B cell (primary cell): Measurements from ENCODE around the gene NTN1. TPM values are rescaled to one million over a fixed set of nuclear protein-coding genes. Genes with fewer than 3 reads are reported as not detected.

Experiments
- ATAC-seq: fragments of 200-7000 bp; cut with Tn5 transposase; one replicate; pipeline ENCODE4 v1.10.0; 2021; ENCODE audit warnings: low read depth, mild to moderate bottlenecking, moderate number of reproducible peaks, moderate library complexity
- CTCF ChIA-PET: fragments of 350-600 bp; sonication (Branson Sonifier 250); formaldehyde crosslinking; loops from one replicate; lab custom pipeline; 2021; ENCODE audit warnings: antibody characterized with exemption, inconsistent platforms; lab: Charles Lee
- POLR2A ChIA-PET: fragments of 350-600 bp; sonication (Branson Sonifier 250); formaldehyde crosslinking; loops from one replicate; lab custom pipeline; 2021; ENCODE audit warnings: antibody characterized with exemption; lab: Charles Lee
- DNase-seq: peaks from one replicate; pipeline ENCODE4 v3.0.0; 2013
- H2AFZ ChIP-seq: 2 replicates; pipeline ENCODE4 v1.6.1; 2012; ENCODE audit warnings: mild to moderate bottlenecking, low read depth, low read length; ENCODE audit not compliant: insufficient read depth, poor library complexity, severe bottlenecking
- H3K27ac ChIP-seq, 2 donors: 1 replicate in 1 of 2; 2 replicates in 1 of 2; pipeline ENCODE4 v1.5.1; 2012 to 2013; ENCODE audit warnings: low read length in 2 of 2, mild to moderate bottlenecking in 2 of 2, moderate library complexity in 1 of 2
- H3K27me3 ChIP-seq, 4 experiments: fragments of 200-600 bp in 1 of 4; sonication (generic) in 1 of 4; replicated peaks in 1 of 4; 1 replicate in 2 of 4; 2 replicates in 2 of 4; pipeline versions ENCODE4 v1.6.1 to v1.7.0; 2013 to 2016; ENCODE audit warnings: low read length in 3 of 4, mild to moderate bottlenecking in 2 of 4, mixed read lengths in 1 of 4, moderate library complexity in 1 of 4; ENCODE audit not compliant: insufficient read depth in 4 of 4, control insufficient read depth in 3 of 4; ENCODE audit errors: control extremely low read depth in 1 of 4
- H3K36me3 ChIP-seq, 2 experiments: replicated peaks in 1 of 2; 1 replicate in 1 of 2; 2 replicates in 1 of 2; pipeline versions ENCODE4 v1.6.1 to v1.7.1; 2013; ENCODE audit warnings: low read length in 1 of 2; ENCODE audit not compliant: insufficient read depth in 2 of 2, control insufficient read depth in 1 of 2; ENCODE audit errors: control extremely low read depth in 1 of 2, extremely low read depth in 1 of 2
- H3K4me1 ChIP-seq, 2 donors: fragments of 200-600 bp in 1 of 2; sonication (generic) in 1 of 2; 1 replicate in 1 of 2; 2 replicates in 1 of 2; pipeline versions ENCODE4 v1.5.1 to v1.6.1; 2013 to 2017; ENCODE audit warnings: low read length in 2 of 2; ENCODE audit not compliant: control insufficient read depth in 2 of 2, insufficient read depth in 2 of 2
- H3K4me2 ChIP-seq: replicated peaks from 2 replicates; pipeline ENCODE3; 2012; ENCODE audit warnings: mild to moderate bottlenecking, low read depth, low read length; ENCODE audit not compliant: poor library complexity, severe bottlenecking
- H3K4me3 ChIP-seq, 5 experiments: fragments of 200-600 bp in 1 of 5; sonication (generic) in 1 of 5; 1 replicate in 3 of 5; 2 replicates in 2 of 5; pipeline versions ENCODE4 v1.5.1 to v1.7.0; 2011 to 2016; ENCODE audit warnings: low read length in 4 of 5, mild to moderate bottlenecking in 4 of 5, low read depth in 2 of 5, control low read depth in 1 of 5, moderate library complexity in 1 of 5; ENCODE audit not compliant: insufficient read depth in 1 of 5; ENCODE audit errors: control extremely low read depth in 1 of 5, extremely low read depth in 1 of 5
- H3K79me2 ChIP-seq: fragments of 200-600 bp; sonication (generic); one replicate; pipeline ENCODE4 v1.6.0; 2016; ENCODE audit warnings: low read length; ENCODE audit not compliant: control insufficient read depth, insufficient read depth
- H3K9ac ChIP-seq: fragments of 200-600 bp; sonication (generic); 2 replicates; pipeline ENCODE4 v1.6.1; 2017; ENCODE audit warnings: mild to moderate bottlenecking, low read length, moderate library complexity
- H3K9me3 ChIP-seq, 3 donors: one replicate each; pipeline versions ENCODE4 v1.6.1 to v1.7.1; 2013; ENCODE audit warnings: low read length in 2 of 3; ENCODE audit not compliant: control insufficient read depth in 2 of 3, insufficient read depth in 1 of 3; ENCODE audit errors: control extremely low read depth in 1 of 3
- H4K20me1 ChIP-seq: 2 replicates; pipeline ENCODE4 v1.6.0; 2012; ENCODE audit warnings: mild to moderate bottlenecking, low read length; ENCODE audit not compliant: insufficient read depth, control insufficient read depth, poor library complexity, severe bottlenecking
- H3K27ac Mint-ChIP-seq: one replicate; pipeline ENCODE4 v1.8.0; 2021; ENCODE audit warnings: mixed read lengths
- H3K27me3 Mint-ChIP-seq: one replicate; pipeline ENCODE4 v1.8.0; 2021; ENCODE audit warnings: mixed read lengths
- H3K4me1 Mint-ChIP-seq: one replicate; pipeline ENCODE4 v1.8.0; 2021; ENCODE audit warnings: mixed read lengths
- H3K4me3 Mint-ChIP-seq: one replicate; pipeline ENCODE4 v1.8.0; 2021; ENCODE audit warnings: mixed read lengths
- H3K9me3 Mint-ChIP-seq: one replicate; pipeline ENCODE4 v1.8.0; 2022; ENCODE audit warnings: mixed read lengths; ENCODE audit not compliant: insufficient read depth
- CTCF ChIP-seq: fragments of 200-600 bp; IDR thresholded peaks from one replicate; pipeline ENCODE4 v1.8.0; 2022; ENCODE audit warnings: antibody characterized with exemption, mild to moderate bottlenecking
- EZH2 ChIP-seq: IDR thresholded peaks from 2 replicates; pipeline ENCODE4 v1.6.1; 2012; ENCODE audit warnings: borderline replicate concordance, low read depth, mild to moderate bottlenecking, moderate library complexity, low read length; ENCODE audit not compliant: insufficient read depth, poor library complexity, severe bottlenecking
- WGBS: methylation state at CpG from one replicate; pipeline ENCODE4 v1.1.5; 2013; ENCODE audit warnings: missing lambda C conversion rate; ENCODE audit not compliant: insufficient coverage; 5-methylcytosine and 5-hydroxymethylcytosine counted together
- intact Hi-C: fragments of 100-400 bp; cut with micrococcal nuclease; formaldehyde crosslinking; loops from one replicate; pipeline ENCODE4 v1.10.0; 2022
- polyA plus RNA-seq: library from polyadenylated mRNA; depleted of rRNA; stranded (reverse); fragments of >200 nt; gene quantifications from 2 replicates; pipeline ENCODE4 v1.2.3, GENCODE V29; 2012
- total RNA-seq, 2 donors: library from RNA; stranded (reverse); fragments of 120-200 nt in 1 of 2; gene quantifications; 1 replicate in 1 of 2; 2 replicates in 1 of 2; pipeline versions ENCODE4 v1.2.3 to v1.2.4, GENCODE V29; 2013 to 2022

NTN1 gene
- total and polyA plus RNA-seq, 2 donors (not counting 1 experiment from before 2014, with no cell fraction given), result 0.10 to 0.25 TPM

GRCh38 chr17:9233271-9233599, 211.9 kb downstream of the NTN1 start:
- H3K79me2 ChIP-seq, result no peaks in the 10 kb centered on the region
- ATAC-seq (no peak), DNase-seq (no peak)
- Mint-ChIP-seq H3K4me3 (no peak overlapping the region), H3K9me3 (no peaks in the 10 kb centered on the region), H3K27me3 (peaks cover 16% of the 10 kb centered on the region), H3K4me1 (peaks cover 6% of the 10 kb centered on the region), H3K27ac (no peak overlapping the region)
- H3K27me3 ChIP-seq, result peaks cover 0 to 35% (median 1%) of the 10 kb centered on the region in 4 experiments
- no peak overlapping the region for H3K4me2 ChIP-seq
- WGBS, result 44% methylated on average over 8 of the region's 9 CpGs
- no peak overlapping the region for H3K9ac ChIP-seq
- ChIA-PET POLR2A (no interaction called here), CTCF (no interaction called here)
- no peak overlapping the region for H3K27ac ChIP-seq
- peaks cover 0 to 5% (median 0%) of the 10 kb centered on the region in 3 donors for H3K9me3 ChIP-seq
- H2AFZ ChIP-seq, result no peak overlapping the region
- no peak overlapping the region for H3K4me3 ChIP-seq
- no peak for TF ChIP-seq EZH2
- TF ChIP-seq CTCF, result no peak
- no peaks in the 10 kb centered on the region for H3K36me3 ChIP-seq
- no peaks in the 10 kb centered on the region for H4K20me1 ChIP-seq
- no peaks in the 10 kb centered on the region for H3K4me1 ChIP-seq
- intact Hi-C loops, result no loop called here

- H3K79me2 ChIP-seq, result no peaks in the 10 kb centered on the region
- peaks cover 0 to 5% (median 0%) of the 10 kb centered on the region in 3 donors for H3K9me3 ChIP-seq
- Mint-ChIP-seq H3K27me3 (peaks cover 18% of the 10 kb centered on the region), H3K27ac (no peak overlapping the region), H3K4me1 (peaks cover 8% of the 10 kb centered on the region), H3K9me3 (no peaks in the 10 kb centered on the region), H3K4me3 (no peak overlapping the region)
- H3K36me3 ChIP-seq, result no peaks in the 10 kb centered on the region
- H3K9ac ChIP-seq, result no peak overlapping the region
- no peak overlapping the region for H3K27ac ChIP-seq
- H3K4me1 ChIP-seq, result no peaks in the 10 kb centered on the region
- ATAC-seq (no peak), DNase-seq (no peak)
- H2AFZ ChIP-seq, result no peak overlapping the region
- WGBS, result 82% methylated on average over 6 of the region's 7 CpGs
- TF ChIP-seq CTCF (no peak), EZH2 (no peak)
- no peak overlapping the region for H3K4me2 ChIP-seq
- CTCF ChIA-PET, result no interaction called here
- no peaks in the 10 kb centered on the region for H4K20me1 ChIP-seq
- no peak overlapping the region for H3K4me3 ChIP-seq
- intact Hi-C loops, result no loop called here
- POLR2A ChIA-PET, result no interaction called here
- H3K27me3 ChIP-seq, result peaks cover 0 to 35% (median 1%) of the 10 kb centered on the region in 4 experiments
These were observed 212.5 kb downstream of the NTN1 start for GRCh38 chr17:9233761-9234160.
